ENCODE data around the gene SCCPDH. TPM values are rescaled to one million over a fixed set of nuclear protein-coding genes. Genes with fewer than 3 reads are reported as not detected.

Gene SCCPDH
- polyA plus RNA-seq, 1 of the 3 experiments (the other 2 are of a cell fraction): 32.2 TPM

- no peak overlapping the region for H3K9ac ChIP-seq
- 94% methylated on average over 8 of the region's 13 CpGs for WGBS (ENCODE audit: low lambda C conversion rate)
- no peaks in the 10 kb centered on the region for H3F3A ChIP-seq (replicated peaks; ENCODE audit: insufficient read depth)
- no peaks in the 10 kb centered on the region for H3K27me3 ChIP-seq (ENCODE audit: insufficient read depth)
- CTCF ChIA-PET: no interaction called here
- peaks cover 0 to 2% of the 10 kb centered on the region in 2 experiments; a peak in 1 of 4 replicates for H3K4me1 ChIP-seq (ENCODE audit: control insufficient read depth in 1 of 2, insufficient read depth in 2 of 2, low read depth in 1 of 2, low read length in 1 of 2)
- TF ChIP-seq USF1 (IDR thresholded peaks at IDR 0.05; ENCODE audit: borderline replicate concordance, low read depth) (no peak), CHD2 (IDR thresholded peaks at IDR 0.05; ENCODE audit: low read length, partially characterized antibody) (no peak), TCF12 (IDR thresholded peaks at IDR 0.05) (no peak), RFX5 (IDR thresholded peaks at IDR 0.05; ENCODE audit: low read length) (no peak), EP300 (IDR thresholded peaks at IDR 0.05; ENCODE audit: borderline replicate concordance in 1 of 2, low read depth in 1 of 2, low read length in 1 of 2) (no peak), RAD21 (IDR thresholded peaks at IDR 0.05; ENCODE audit: low read length) (no peak), SMC3 (IDR thresholded peaks at IDR 0.05; ENCODE audit: low read depth, low read length) (no peak), NRF1 (IDR thresholded peaks at IDR 0.05; ENCODE audit: low read depth, low read length) (no peak)
- TF ChIP-seq, protein P1, sequence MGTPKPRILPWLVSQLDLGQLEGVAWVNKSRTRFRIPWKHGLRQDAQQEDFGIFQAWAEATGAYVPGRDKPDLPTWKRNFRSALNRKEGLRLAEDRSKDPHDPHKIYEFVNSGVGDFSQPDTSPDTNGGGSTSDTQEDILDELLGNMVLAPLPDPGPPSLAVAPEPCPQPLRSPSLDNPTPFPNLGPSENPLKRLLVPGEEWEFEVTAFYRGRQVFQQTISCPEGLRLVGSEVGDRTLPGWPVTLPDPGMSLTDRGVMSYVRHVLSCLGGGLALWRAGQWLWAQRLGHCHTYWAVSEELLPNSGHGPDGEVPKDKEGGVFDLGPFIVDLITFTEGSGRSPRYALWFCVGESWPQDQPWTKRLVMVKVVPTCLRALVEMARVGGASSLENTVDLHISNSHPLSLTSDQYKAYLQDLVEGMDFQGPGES (IDR thresholded peaks at IDR 0.05; ENCODE audit: low read depth, low read length): no peak
- TF ChIP-seq, protein P2, sequence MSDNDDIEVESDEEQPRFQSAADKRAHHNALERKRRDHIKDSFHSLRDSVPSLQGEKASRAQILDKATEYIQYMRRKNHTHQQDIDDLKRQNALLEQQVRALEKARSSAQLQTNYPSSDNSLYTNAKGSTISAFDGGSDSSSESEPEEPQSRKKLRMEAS (IDR thresholded peaks at IDR 0.05; ENCODE audit: low read depth): no peak
- TF ChIP-seq, protein P3, sequence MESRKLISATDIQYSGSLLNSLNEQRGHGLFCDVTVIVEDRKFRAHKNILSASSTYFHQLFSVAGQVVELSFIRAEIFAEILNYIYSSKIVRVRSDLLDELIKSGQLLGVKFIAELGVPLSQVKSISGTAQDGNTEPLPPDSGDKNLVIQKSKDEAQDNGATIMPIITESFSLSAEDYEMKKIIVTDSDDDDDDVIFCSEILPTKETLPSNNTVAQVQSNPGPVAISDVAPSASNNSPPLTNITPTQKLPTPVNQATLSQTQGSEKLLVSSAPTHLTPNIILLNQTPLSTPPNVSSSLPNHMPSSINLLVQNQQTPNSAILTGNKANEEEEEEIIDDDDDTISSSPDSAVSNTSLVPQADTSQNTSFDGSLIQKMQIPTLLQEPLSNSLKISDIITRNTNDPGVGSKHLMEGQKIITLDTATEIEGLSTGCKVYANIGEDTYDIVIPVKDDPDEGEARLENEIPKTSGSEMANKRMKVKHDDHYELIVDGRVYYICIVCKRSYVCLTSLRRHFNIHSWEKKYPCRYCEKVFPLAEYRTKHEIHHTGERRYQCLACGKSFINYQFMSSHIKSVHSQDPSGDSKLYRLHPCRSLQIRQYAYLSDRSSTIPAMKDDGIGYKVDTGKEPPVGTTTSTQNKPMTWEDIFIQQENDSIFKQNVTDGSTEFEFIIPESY (IDR thresholded peaks at IDR 0.05; ENCODE audit: borderline replicate concordance, low read depth): no peak
- DNase-seq: no peak
- no peaks in the 10 kb centered on the region for H4K20me1 ChIP-seq (ENCODE audit: insufficient read depth)
- no peaks in the 10 kb centered on the region for H3K9me2 ChIP-seq
- H3K9me3 ChIP-seq: no peaks in the 10 kb centered on the region
- H3K79me2 ChIP-seq (ENCODE audit: insufficient read depth): no peaks in the 10 kb centered on the region
- H3K36me3 ChIP-seq (replicated peaks in 1 of 2; ENCODE audit: control insufficient read depth in 1 of 2, insufficient read depth in 2 of 2, low read length in 1 of 2): peaks cover 6 to 46% of the 10 kb centered on the region in 2 experiments
- H2AFZ ChIP-seq (ENCODE audit: low read depth): no peak overlapping the region
- POLR2A ChIA-PET: interaction anchor here (1.0 kb wide), 1 partner anchor 12 kb away, joined by 3 read pairs; no protein-coding TSS in a partner anchor
- no peak overlapping the region for H3K4me2 ChIP-seq
- no peak overlapping the region for H3K4me3 ChIP-seq (ENCODE audit: low read depth in 2 of 2, low read length in 1 of 2)
- H3K27ac ChIP-seq (ENCODE audit: low read depth in 2 of 2, low read length in 1 of 2): no peak overlapping the region
Measured at GRCh38 chr1:246779561-246780175, 55.5 kb downstream of the SCCPDH start.

DNA sequence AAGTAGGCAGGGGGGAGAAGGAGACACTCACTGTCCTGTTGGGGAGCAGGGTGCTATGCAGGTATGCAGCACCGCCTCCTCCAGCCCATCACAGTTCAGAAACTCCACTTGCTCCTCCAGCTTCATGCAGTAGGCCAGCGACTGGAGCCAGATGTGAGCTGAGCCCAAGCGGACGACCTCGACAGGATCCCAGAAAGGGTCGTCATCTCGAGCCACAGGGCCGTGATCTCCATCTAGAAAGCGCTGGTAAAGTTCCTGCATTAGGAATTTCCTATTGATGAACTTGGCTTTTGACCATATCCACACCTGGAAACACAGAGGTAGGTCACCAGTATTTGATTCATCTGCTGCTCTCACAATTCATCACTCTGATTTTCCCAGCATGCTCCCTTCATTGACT is 56.1 kb downstream of the SCCPDH start:
- no peak overlapping the region for H3K27ac ChIP-seq (ENCODE audit: low read depth in 2 of 2, low read length in 1 of 2)
- ChIA-PET POLR2A (interaction anchor here (1.0 kb wide), 1 partner anchor 11 kb away, joined by 3 read pairs; no protein-coding TSS in a partner anchor), CTCF (no interaction called here)
- no peaks in the 10 kb centered on the region for H3K9me2 ChIP-seq
- H3K4me1 ChIP-seq (ENCODE audit: control insufficient read depth in 1 of 2, insufficient read depth in 2 of 2, low read depth in 1 of 2, low read length in 1 of 2): peaks cover 0 to 2% of the 10 kb centered on the region in 2 experiments; a peak in 1 of 4 replicates
- no peak overlapping the region for H3K4me3 ChIP-seq (ENCODE audit: low read depth in 2 of 2, low read length in 1 of 2)
- peaks cover 6 to 44% of the 10 kb centered on the region in 2 experiments for H3K36me3 ChIP-seq (replicated peaks in 1 of 2; ENCODE audit: control insufficient read depth in 1 of 2, insufficient read depth in 2 of 2, low read length in 1 of 2)
- TF ChIP-seq MXI1 (IDR thresholded peaks at IDR 0.05; ENCODE audit: low read depth, low read length) (no peak), SMC3 (IDR thresholded peaks at IDR 0.05; ENCODE audit: low read depth, low read length) (no peak)
- TF ChIP-seq, protein P3 (IDR thresholded peaks at IDR 0.05; ENCODE audit: borderline replicate concordance, low read depth): no peak
- no peaks in the 10 kb centered on the region for H3K9me3 ChIP-seq
- no peak overlapping the region for H2AFZ ChIP-seq (ENCODE audit: low read depth)
- no peaks in the 10 kb centered on the region for H4K20me1 ChIP-seq (ENCODE audit: insufficient read depth)
- no peak overlapping the region for H3K4me2 ChIP-seq
- no peak overlapping the region for H3K9ac ChIP-seq
- H3F3A ChIP-seq (replicated peaks; ENCODE audit: insufficient read depth): no peaks in the 10 kb centered on the region
- H3K27me3 ChIP-seq (ENCODE audit: insufficient read depth): no peaks in the 10 kb centered on the region
- DNase-seq: no peak
- H3K79me2 ChIP-seq (ENCODE audit: insufficient read depth): no peaks in the 10 kb centered on the region
- WGBS (ENCODE audit: low lambda C conversion rate): 100% methylated on average over 2 of the region's 9 CpGs
